BE2C (cell line): ENCODE measurements around the gene SPATA3.

Experiments used
- DNase-seq: peaks from one replicate; pipeline ENCODE4 v3.0.0-alpha.2; 2020
- H3K27me3 ChIP-seq: fragments of 250-450 bp; sonication (Bioruptor Pico); 2 replicates; pipeline ENCODE4 v1.5.1; 2020; ENCODE audit warnings: mild to moderate bottlenecking
- H3K36me3 ChIP-seq: fragments of 250-450 bp; sonication (Bioruptor Pico); 2 replicates; pipeline ENCODE4 v1.5.1; 2020; ENCODE audit warnings: mild to moderate bottlenecking
- H3K4me1 ChIP-seq: fragments of 250-450 bp; sonication (Bioruptor Pico); 2 replicates; pipeline ENCODE4 v1.5.1; 2020
- H3K4me3 ChIP-seq: 2 replicates; pipeline ENCODE4 v1.5.1; 2011; ENCODE audit warnings: low read depth, low read length
- H3K9me3 ChIP-seq: fragments of 250-450 bp; sonication (Bioruptor Pico); 2 replicates; pipeline ENCODE4 v1.5.1; 2020
- CTCF ChIP-seq: IDR thresholded peaks from 2 replicates; pipeline ENCODE4 v1.5.1; 2012; ENCODE audit warnings: mild to moderate bottlenecking, low read depth, low read length

SPATA3 gene

DNA sequence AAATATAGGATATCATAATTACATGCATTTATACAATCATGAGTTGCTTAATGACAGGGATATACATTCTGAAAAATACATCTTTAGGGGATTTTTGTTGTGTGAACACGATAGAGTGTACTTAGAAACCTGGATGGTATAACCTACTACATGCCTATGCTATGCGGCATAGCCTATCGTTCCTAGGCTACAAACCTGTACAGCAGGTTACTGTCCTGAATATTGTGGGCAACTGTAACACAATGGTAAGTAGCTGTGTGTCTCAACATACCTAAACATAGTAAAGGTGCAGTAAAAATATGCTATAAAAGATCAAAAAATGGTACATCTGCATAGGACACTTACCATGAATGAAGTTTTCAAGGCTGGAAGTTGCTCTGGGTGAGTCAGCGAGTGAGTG, 47.9 kb downstream of the SPATA3 start:
- H3K4me1 ChIP-seq, result no peaks in the 10 kb centered on the region
- no peak for TF ChIP-seq CTCF
- no peaks in the 10 kb centered on the region; the same call in 1 of the 2 replicates for H3K9me3 ChIP-seq
- H3K36me3 ChIP-seq, result no peaks in the 10 kb centered on the region
- H3K4me3 ChIP-seq, result no peak overlapping the region
- peaks cover 36% of the 10 kb centered on the region for H3K27me3 ChIP-seq
- no peak for DNase-seq

- Histone ChIP-seq H3K27me3 (peaks cover 8% of the 10 kb centered on the region; the same call in 1 of the 2 replicates), H3K36me3 (no peaks in the 10 kb centered on the region), H3K4me3 (no peak overlapping the region), H3K9me3 (no peaks in the 10 kb centered on the region; the same call in 1 of the 2 replicates), H3K4me1 (no peaks in the 10 kb centered on the region)
- no peak for DNase-seq
- TF ChIP-seq CTCF, result no peak
Observed at GRCh38 chr2:231046916-231047273, 51.0 kb downstream of the SPATA3 start.

GRCh38 chr2:231047274-231047922, 51.5 kb downstream of the SPATA3 start:
- DNase-seq, result no peak
- Histone ChIP-seq H3K9me3 (no peaks in the 10 kb centered on the region; the same call in 1 of the 2 replicates), H3K27me3 (peaks cover 3% of the 10 kb centered on the region; the same call in 1 of the 2 replicates), H3K36me3 (no peaks in the 10 kb centered on the region), H3K4me3 (no peak overlapping the region), H3K4me1 (no peaks in the 10 kb centered on the region)
- TF ChIP-seq CTCF, result no peak

- TF ChIP-seq CTCF, result no peak
- H3K36me3 ChIP-seq, result no peaks in the 10 kb centered on the region
- no peaks in the 10 kb centered on the region for H3K27me3 ChIP-seq
- DNase-seq, result no peak
- H3K4me3 ChIP-seq, result no peak overlapping the region
- no peaks in the 10 kb centered on the region for H3K4me1 ChIP-seq
- no peaks in the 10 kb centered on the region for H3K9me3 ChIP-seq
Observed at GRCh38 chr2:231047923-231048915, 52.3 kb downstream of the SPATA3 start.

- no peak for TF ChIP-seq CTCF
Observed at GRCh38 chr2:231049286-231050017, 53.5 kb downstream of the SPATA3 start.

More at GRCh38 chr2:231049286-231050017, 53.5 kb downstream of the SPATA3 start:
- H3K4me3 ChIP-seq, result no peak overlapping the region
- H3K9me3 ChIP-seq, result no peaks in the 10 kb centered on the region
- DNase-seq, result no peak
- H3K27me3 ChIP-seq, result no peaks in the 10 kb centered on the region
- H3K4me1 ChIP-seq, result no peaks in the 10 kb centered on the region
- no peaks in the 10 kb centered on the region for H3K36me3 ChIP-seq
